GM18520 (cell line): ENCODE results near the gene PAEP.
"Not testable (repeated sequence)": the region's sequence is repeated elsewhere in the genome, so short reads cannot be mapped to it uniquely, and the experiment has no call there.

Experiments
- ATAC-seq: cut with Tn5 transposase; IDR thresholded peaks from one replicate; pipeline ENCODE4 v1.9.1; 2021; ENCODE audit not compliant: unreplicated experiment

The PAEP gene

GRCh38 chr9:135561391-135562234, at the start of gene PAEP:
Gene PAEP, plus strand, starts transcription at chr9:135561756.
- no peak for ATAC-seq

- ATAC-seq, result no peak
These were observed 49.3 kb upstream of the PAEP start for GRCh38 chr9:135512241-135512603.

GRCh38 chr9:135512904-135513303, 48.7 kb upstream of the PAEP start:
- no peak for ATAC-seq

GRCh38 chr9:135513351-135513846, 48.2 kb upstream of the PAEP start:
- no peak for ATAC-seq

GRCh38 chr9:135513906-135514305, 47.6 kb upstream of the PAEP start:
- not testable (repeated sequence) for ATAC-seq

- no peak for ATAC-seq
These were observed 47.0 kb upstream of the PAEP start for GRCh38 chr9:135514342-135515082.

- no peak for ATAC-seq
These were observed 46.2 kb upstream of the PAEP start for GRCh38 chr9:135515083-135515951.

- no peak for ATAC-seq
These were observed 45.3 kb upstream of the PAEP start for GRCh38 chr9:135516132-135516860.

GRCh38 chr9:135517407-135517822, 44.1 kb upstream of the PAEP start:
- ATAC-seq, result no peak

- ATAC-seq, result no peak
These were observed 42.2 kb upstream of the PAEP start for GRCh38 chr9:135519179-135519971.

- ATAC-seq, result no peak
These were observed 40.5 kb upstream of the PAEP start, which contains the start of gene LCN1 for GRCh38 chr9:135520916-135521607. Gene LCN1, plus strand, starts transcription at chr9:135521440. Its CDS starts 58 bp downstream, at chr9:135521498.

- no peak for ATAC-seq
These were observed 39.9 kb upstream of the PAEP start for GRCh38 chr9:135521608-135522095.

GRCh38 chr9:135522137-135522877, 39.2 kb upstream of the PAEP start:
- ATAC-seq, result no peak

GRCh38 chr9:135522931-135523330, 38.6 kb upstream of the PAEP start:
- ATAC-seq, result no peak

GRCh38 chr9:135523521-135524129, 37.9 kb upstream of the PAEP start:
- no peak for ATAC-seq

- ATAC-seq, result no peak
These were observed 37.3 kb upstream of the PAEP start for GRCh38 chr9:135524130-135524861.
